Medulla oblongata (tissue), 1 donor: Measurements from ENCODE around the gene UNG.
"Not testable (repeated sequence)": the region's sequence is repeated elsewhere in the genome, so short reads cannot be mapped to it uniquely, and the experiment has no call there.

Experiments used
- DNase-seq: peaks from one replicate; pipeline ENCODE4 v3.0.0-alpha.2; 2015; ENCODE audit errors: extremely low spot score

UNG gene

GRCh38 chr12:109120557-109120956 lies 23.2 kb downstream of the UNG start:
- DNase-seq, result no peak

- no peak for DNase-seq
Observed at GRCh38 chr12:109121346-109121880, 24.0 kb downstream of the UNG start.

GRCh38 chr12:109124878-109125648 lies 27.7 kb downstream of the UNG start:
- no peak for DNase-seq

- DNase-seq, result no peak
Observed at GRCh38 chr12:109125791-109126190, 28.4 kb downstream of the UNG start.

- DNase-seq, result no peak
Observed at GRCh38 chr12:109126784-109127183, 29.4 kb downstream of the UNG start.

GRCh38 chr12:109127533-109128242 lies 30.3 kb downstream of the UNG start:
- DNase-seq, result no peak

- DNase-seq, result no peak
Observed at GRCh38 chr12:109130297-109131153, 33.1 kb downstream of the UNG start.

GRCh38 chr12:109131154-109132050 lies 34.0 kb downstream of the UNG start:
- no peak for DNase-seq

- no peak for DNase-seq
Observed at GRCh38 chr12:109134186-109134917, 37.0 kb downstream of the UNG start.

GRCh38 chr12:109137055-109137454 lies 39.7 kb downstream of the UNG start:
- no peak for DNase-seq

- DNase-seq, result no peak
Observed at GRCh38 chr12:109139360-109139759, 42.0 kb downstream of the UNG start.

GRCh38 chr12:109139791-109140190 lies 42.4 kb downstream of the UNG start:
- no peak for DNase-seq

GRCh38 chr12:109140560-109140959 lies 43.2 kb downstream of the UNG start:
- DNase-seq, result no peak

- DNase-seq, result no peak
Observed at GRCh38 chr12:109144224-109144623, 46.8 kb downstream of the UNG start.

GRCh38 chr12:109147126-109147525 lies 49.7 kb downstream of the UNG start:
- DNase-seq, result not testable (repeated sequence)

GRCh38 chr12:109147954-109148353 lies 50.6 kb downstream of the UNG start:
- DNase-seq, result peak; percentile 41

- no peak for DNase-seq
Observed at GRCh38 chr12:109150124-109150640, 52.8 kb downstream of the UNG start.

- no peak for DNase-seq
Observed at GRCh38 chr12:109151457-109151856, 54.1 kb downstream of the UNG start.

- peak; percentile 18 for DNase-seq
Observed at GRCh38 chr12:109153821-109154441, 56.5 kb downstream of the UNG start.
